HG02943 (cell line): ENCODE data around the gene PODXL.

Experiments
- ATAC-seq: cut with Tn5 transposase; IDR thresholded peaks from one replicate; pipeline ENCODE4 v1.9.1; 2021; ENCODE audit warnings: mild to moderate bottlenecking, low read depth, moderate library complexity; ENCODE audit not compliant: unreplicated experiment

Gene PODXL

DNA sequence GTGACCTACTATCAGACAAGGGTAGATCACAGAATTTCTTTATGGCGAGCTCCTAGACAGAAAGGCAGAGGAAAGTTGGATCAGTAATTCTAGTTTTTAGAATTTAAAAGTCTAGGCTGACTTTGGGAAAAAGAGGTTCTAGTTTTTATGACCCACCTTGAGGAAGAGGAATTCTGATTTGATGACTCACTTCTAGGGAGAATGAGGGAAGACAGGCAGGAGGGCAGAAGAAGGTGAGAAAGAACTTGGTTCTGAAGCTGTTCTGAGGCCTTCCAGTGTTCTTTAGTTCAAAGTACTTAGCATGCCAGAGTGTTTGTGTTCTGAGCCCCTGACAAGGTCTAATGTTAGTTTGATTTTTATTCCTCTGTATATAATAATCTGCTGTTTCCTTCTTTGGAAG, 97.2 kb downstream of the PODXL start:
- ATAC-seq: no peak

DNA sequence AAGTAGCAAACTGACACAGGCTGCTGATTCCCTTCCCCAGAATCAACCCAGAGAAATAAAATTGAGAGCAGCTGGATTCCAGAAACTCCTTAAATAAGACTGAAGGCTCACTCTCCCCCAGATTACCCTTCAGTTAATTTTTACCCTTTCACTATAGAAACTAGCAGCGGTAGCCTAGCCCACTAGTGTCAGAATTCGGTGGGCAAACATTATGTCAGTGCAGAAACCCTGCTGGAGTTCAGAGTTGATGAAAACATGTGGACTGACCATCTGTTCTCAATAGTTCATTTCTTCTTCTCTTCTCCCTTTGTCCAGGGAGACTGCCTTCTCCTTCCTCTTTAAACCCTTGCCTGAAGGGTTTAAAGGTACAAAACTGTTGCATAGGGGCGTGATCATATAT, 100.1 kb downstream of the PODXL start:
- no peak for ATAC-seq

GRCh38 chr7:131455546-131455945, 100.9 kb downstream of the PODXL start:
- ATAC-seq: no peak

DNA sequence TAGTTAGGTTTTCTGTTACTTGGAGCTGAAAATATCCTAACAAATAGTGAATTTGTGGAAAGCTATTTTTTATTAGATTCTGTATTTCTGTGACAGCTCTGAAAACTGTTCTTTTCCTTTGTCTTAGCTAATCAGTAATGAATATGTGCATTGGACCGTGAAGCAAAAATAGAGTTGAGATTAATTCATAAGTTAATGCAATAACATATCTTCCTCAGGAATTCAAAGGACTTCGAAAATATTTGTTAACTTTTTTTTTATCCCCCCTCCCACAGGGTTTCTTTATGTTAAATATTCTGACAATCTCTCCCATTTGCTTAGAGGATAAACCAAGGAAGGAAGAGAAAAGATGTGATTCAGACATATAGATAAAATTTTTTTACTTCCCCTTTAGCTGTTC, 101.4 kb downstream of the PODXL start:
- ATAC-seq: no peak

DNA sequence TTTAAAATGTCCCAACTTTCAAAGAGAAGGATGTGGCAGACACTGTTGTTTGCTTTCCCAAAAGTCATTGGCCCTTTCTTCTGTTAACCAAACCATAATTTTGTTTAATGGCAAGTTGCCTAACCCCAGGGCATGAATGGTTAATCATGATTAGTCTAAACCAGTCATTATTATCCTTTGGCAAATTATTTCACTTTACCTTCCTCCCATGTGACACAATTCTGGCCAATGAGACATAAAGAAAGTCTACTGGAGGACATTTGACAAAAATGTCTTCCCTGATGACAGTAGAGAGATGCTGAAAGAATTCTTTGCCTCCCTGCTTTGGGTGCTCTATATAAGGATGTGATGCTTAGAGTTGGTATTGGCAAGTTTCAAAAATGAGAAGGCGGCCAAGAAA, 101.9 kb downstream of the PODXL start:
- no peak for ATAC-seq
